ENCODE measurements around the gene LMNA.

DNA sequence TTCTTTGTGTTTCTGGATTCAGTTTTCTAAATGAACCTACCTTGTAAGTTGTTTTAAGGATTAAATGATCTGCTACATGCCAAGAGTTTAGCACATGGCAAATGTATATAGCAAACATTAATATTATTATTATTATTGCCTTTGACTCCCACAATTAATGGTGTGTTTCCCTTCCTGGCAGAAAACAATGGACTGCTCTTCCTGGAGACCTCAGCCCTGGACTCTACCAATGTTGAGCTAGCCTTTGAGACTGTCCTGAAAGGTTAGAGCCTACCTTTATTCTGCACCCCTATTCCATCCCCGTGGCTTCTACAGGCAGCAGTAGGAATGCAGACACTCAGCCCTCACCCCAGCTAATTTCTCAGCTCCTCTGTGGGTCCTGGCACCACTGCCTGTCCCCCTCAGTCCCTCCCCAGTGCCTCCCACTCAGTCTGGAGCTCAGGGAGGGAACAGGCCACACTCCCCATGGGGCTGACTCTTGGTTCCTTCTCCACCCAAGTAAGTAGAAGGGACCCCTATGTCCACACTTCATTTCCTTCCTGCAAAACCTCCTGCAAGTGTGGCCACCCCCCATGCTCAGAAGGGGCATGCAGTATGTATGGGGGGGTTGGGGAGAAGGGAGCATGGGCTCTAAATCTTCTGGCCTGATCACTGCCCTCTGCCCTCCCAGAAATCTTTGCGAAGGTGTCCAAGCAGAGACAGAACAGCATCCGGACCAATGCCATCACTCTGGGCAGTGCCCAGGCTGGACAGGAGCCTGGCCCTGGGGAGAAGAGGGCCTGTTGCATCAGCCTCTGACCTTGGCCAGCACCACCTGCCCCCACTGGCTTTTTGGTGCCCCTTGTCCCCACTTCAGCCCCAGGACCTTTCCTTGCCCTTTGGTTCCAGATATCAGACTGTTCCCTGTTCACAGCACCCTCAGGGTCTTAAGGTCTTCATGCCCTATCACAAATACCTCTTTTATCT lies 44.7 kb upstream of the LMNA start:
- no peak for TF ChIP-seq POLR2A (IDR thresholded peaks at IDR 0.05)
- TF ChIP-seq POLR2AphosphoS5 (IDR thresholded peaks at IDR 0.05) = no peak
- TF ChIP-seq, protein P1, sequence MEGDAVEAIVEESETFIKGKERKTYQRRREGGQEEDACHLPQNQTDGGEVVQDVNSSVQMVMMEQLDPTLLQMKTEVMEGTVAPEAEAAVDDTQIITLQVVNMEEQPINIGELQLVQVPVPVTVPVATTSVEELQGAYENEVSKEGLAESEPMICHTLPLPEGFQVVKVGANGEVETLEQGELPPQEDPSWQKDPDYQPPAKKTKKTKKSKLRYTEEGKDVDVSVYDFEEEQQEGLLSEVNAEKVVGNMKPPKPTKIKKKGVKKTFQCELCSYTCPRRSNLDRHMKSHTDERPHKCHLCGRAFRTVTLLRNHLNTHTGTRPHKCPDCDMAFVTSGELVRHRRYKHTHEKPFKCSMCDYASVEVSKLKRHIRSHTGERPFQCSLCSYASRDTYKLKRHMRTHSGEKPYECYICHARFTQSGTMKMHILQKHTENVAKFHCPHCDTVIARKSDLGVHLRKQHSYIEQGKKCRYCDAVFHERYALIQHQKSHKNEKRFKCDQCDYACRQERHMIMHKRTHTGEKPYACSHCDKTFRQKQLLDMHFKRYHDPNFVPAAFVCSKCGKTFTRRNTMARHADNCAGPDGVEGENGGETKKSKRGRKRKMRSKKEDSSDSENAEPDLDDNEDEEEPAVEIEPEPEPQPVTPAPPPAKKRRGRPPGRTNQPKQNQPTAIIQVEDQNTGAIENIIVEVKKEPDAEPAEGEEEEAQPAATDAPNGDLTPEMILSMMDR (IDR thresholded peaks at IDR 0.05) = no peak
- TF ChIP-seq EP300 (IDR thresholded peaks at IDR 0.05) = no peak
